Fibroblast of lung (primary cell): ENCODE measurements around the gene G0S2. TPM values are rescaled to one million over a fixed set of nuclear protein-coding genes. Genes with fewer than 3 reads are reported as not detected.

Source experiments
- DNase-seq, 2 donors: peaks; one replicate each; pipeline versions ENCODE4 v3.0.0 to v3.0.0-alpha.2; 2010; ENCODE audit warnings: low read depth in 2 of 2
- H2AFZ ChIP-seq: 2 replicates; pipeline ENCODE4 v1.5.1; 2012; ENCODE audit warnings: low read length, control low read depth, inconsistent platforms
- H3K27ac ChIP-seq: 2 replicates; pipeline ENCODE4 v1.5.1; 2011; ENCODE audit warnings: low read length, control low read depth; ENCODE audit not compliant: insufficient read depth
- H3K27me3 ChIP-seq: 2 replicates; pipeline ENCODE4 v1.5.1; 2011; ENCODE audit warnings: mild to moderate bottlenecking, low read length; ENCODE audit not compliant: control insufficient read depth, insufficient read depth
- H3K36me3 ChIP-seq: 2 replicates; pipeline ENCODE4 v1.5.1; 2011; ENCODE audit warnings: low read length; ENCODE audit not compliant: control insufficient read depth, insufficient read depth
- H3K4me1 ChIP-seq: 2 replicates; pipeline ENCODE4 v1.5.1; 2011; ENCODE audit warnings: low read length; ENCODE audit not compliant: control insufficient read depth, insufficient read depth; ENCODE audit errors: extremely low read depth
- H3K4me2 ChIP-seq: 2 replicates; pipeline ENCODE4 v1.5.1; 2011; ENCODE audit warnings: low read length, control low read depth; ENCODE audit not compliant: insufficient read depth; ENCODE audit errors: extremely low read depth
- H3K4me3 ChIP-seq, 4 experiments: fragments of 200-600 bp in 1 of 4; sonication (generic) in 1 of 4; replicated peaks in 1 of 4; 2 replicates each; pipeline ENCODE4 v1.5.1; 2011 to 2016; ENCODE audit warnings: low read length in 4 of 4, low read depth in 3 of 4, mild to moderate bottlenecking in 3 of 4, control low read depth in 2 of 4, inconsistent platforms in 1 of 4, mixed read lengths in 1 of 4; ENCODE audit not compliant: insufficient read depth in 1 of 4; ENCODE audit errors: control extremely low read depth in 1 of 4
- H3K79me2 ChIP-seq: 2 replicates; pipeline ENCODE4 v1.5.1; 2012; ENCODE audit warnings: mild to moderate bottlenecking, low read length, inconsistent platforms; ENCODE audit not compliant: control insufficient read depth, insufficient read depth
- H3K9ac ChIP-seq: 2 replicates; pipeline ENCODE4 v1.5.1; 2011; ENCODE audit warnings: mild to moderate bottlenecking, low read length, control low read depth; ENCODE audit not compliant: insufficient read depth
- H3K9me3 ChIP-seq: 2 replicates; pipeline ENCODE4 v1.5.1; 2012; ENCODE audit warnings: low read depth, low read length; ENCODE audit not compliant: control insufficient read depth, insufficient read depth
- H4K20me1 ChIP-seq: 2 replicates; pipeline ENCODE4 v1.5.1; 2011; ENCODE audit warnings: low read length; ENCODE audit not compliant: control insufficient read depth, insufficient read depth; ENCODE audit errors: extremely low read depth
- EZH2 ChIP-seq: IDR thresholded peaks from 2 replicates; pipeline ENCODE4 v1.5.1; 2012; ENCODE audit warnings: low read length, control low read depth, mild to moderate bottlenecking; ENCODE audit errors: missing control alignments
- polyA plus RNA-seq, 2 donors: library from polyadenylated mRNA; depleted of rRNA in 1 of 2; stranded (reverse) in 1 of 2; unstranded in 1 of 2; fragments of >200 nt; gene quantifications; 2 replicates each; pipeline ENCODE4 v1.2.1, GENCODE V29; 2011 to 2012; ENCODE audit warnings: missing spikeins in 1 of 2
- total RNA-seq: library from RNA; depleted of rRNA; stranded (reverse); fragments of >200 nt; gene quantifications from 2 replicates; pipeline ENCODE4 v1.2.1, GENCODE V29; 2014
- TF ChIP-seq, protein P1 (sequence below), 2 donors: IDR thresholded peaks in 1 of 2; conservative IDR thresholded peaks in 1 of 2; 1 replicate in 1 of 2; 2 replicates in 1 of 2; pipeline ENCODE4 v1.5.1; 2011 to 2012; ENCODE audit warnings: low read length in 2 of 2, control low read depth in 1 of 2, inconsistent platforms in 1 of 2, low read depth in 1 of 2, mild to moderate bottlenecking in 1 of 2

The G0S2 gene
- total and polyA plus RNA-seq, 2 donors (not counting 1 experiment from before 2014, with no cell fraction given), result 3.9 to 79.1 TPM

DNA sequence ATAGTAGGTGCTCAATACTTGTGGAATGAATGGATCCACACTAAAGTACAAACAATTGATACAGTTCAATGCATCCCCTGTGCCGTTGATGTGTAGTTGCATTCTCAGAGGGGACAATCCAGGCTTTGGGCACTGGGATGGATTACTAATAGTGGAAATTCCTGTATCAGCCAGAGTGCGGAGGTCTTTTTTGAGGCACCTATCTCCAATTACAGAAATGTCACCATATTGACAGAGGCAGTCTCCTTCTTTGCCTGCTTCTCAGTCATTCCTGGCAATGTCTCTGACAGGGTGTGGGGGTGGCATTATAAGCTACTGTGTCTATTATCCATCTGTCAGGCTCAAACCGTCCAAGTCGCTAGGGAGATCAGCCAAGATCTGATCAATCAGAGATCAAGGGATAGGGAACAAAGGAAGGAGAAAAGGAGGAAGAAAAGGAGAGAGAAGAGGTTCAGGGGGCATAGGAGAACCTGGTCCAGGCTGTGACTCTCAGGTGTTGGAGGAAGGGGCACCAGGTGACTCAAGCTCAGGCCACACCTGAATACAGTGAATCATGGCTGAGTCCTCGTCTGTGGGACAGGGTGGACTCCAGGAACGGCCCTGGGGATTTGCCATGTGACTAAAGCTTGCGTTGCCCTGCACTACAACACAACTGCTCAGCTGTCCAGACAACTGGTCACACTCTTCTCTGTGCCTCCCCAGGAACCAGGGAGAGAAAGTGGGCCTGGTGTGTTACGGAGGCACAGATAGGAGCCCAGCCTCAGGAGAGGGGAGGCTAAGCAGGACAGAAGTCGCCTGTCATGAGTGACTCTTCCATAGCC is 19.6 kb upstream of the G0S2 start:
- Histone ChIP-seq H3K4me3 (no peak overlapping the region), H4K20me1 (no peaks in the 10 kb centered on the region), H3K9ac (no peak overlapping the region), H3K9me3 (no peaks in the 10 kb centered on the region), H3K79me2 (no peaks in the 10 kb centered on the region), H2AFZ (no peak overlapping the region), H3K4me1 (peaks cover 10% of the 10 kb centered on the region), H3K27me3 (no peaks in the 10 kb centered on the region), H3K4me2 (no peak overlapping the region), H3K27ac (no peak overlapping the region), H3K36me3 (no peaks in the 10 kb centered on the region)
- no peak for DNase-seq
- no peak for TF ChIP-seq EZH2
- TF ChIP-seq, protein P1, sequence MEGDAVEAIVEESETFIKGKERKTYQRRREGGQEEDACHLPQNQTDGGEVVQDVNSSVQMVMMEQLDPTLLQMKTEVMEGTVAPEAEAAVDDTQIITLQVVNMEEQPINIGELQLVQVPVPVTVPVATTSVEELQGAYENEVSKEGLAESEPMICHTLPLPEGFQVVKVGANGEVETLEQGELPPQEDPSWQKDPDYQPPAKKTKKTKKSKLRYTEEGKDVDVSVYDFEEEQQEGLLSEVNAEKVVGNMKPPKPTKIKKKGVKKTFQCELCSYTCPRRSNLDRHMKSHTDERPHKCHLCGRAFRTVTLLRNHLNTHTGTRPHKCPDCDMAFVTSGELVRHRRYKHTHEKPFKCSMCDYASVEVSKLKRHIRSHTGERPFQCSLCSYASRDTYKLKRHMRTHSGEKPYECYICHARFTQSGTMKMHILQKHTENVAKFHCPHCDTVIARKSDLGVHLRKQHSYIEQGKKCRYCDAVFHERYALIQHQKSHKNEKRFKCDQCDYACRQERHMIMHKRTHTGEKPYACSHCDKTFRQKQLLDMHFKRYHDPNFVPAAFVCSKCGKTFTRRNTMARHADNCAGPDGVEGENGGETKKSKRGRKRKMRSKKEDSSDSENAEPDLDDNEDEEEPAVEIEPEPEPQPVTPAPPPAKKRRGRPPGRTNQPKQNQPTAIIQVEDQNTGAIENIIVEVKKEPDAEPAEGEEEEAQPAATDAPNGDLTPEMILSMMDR (conservative IDR thresholded peaks at IDR 0.05 in 1 of 2, IDR thresholded peaks at IDR 0.05 in 1 of 2; ENCODE audit: low read depth in 1 of 2, low read length in 2 of 2), result no peak

GRCh38 chr1:209657140-209657879 is 17.9 kb upstream of the G0S2 start:
- Histone ChIP-seq H3K4me3 (no peak overlapping the region), H3K27me3 (no peaks in the 10 kb centered on the region), H3K4me1 (peaks cover 2% of the 10 kb centered on the region), H3K79me2 (no peaks in the 10 kb centered on the region), H3K36me3 (no peaks in the 10 kb centered on the region), H3K9ac (no peak overlapping the region), H2AFZ (no peak overlapping the region), H3K9me3 (no peaks in the 10 kb centered on the region), H4K20me1 (no peaks in the 10 kb centered on the region), H3K27ac (no peak overlapping the region), H3K4me2 (no peak overlapping the region)
- no peak for DNase-seq
- TF ChIP-seq EZH2, result no peak
- TF ChIP-seq, protein P1 (conservative IDR thresholded peaks at IDR 0.05 in 1 of 2, IDR thresholded peaks at IDR 0.05 in 1 of 2; ENCODE audit: low read depth in 1 of 2, low read length in 2 of 2), result no peak

DNA sequence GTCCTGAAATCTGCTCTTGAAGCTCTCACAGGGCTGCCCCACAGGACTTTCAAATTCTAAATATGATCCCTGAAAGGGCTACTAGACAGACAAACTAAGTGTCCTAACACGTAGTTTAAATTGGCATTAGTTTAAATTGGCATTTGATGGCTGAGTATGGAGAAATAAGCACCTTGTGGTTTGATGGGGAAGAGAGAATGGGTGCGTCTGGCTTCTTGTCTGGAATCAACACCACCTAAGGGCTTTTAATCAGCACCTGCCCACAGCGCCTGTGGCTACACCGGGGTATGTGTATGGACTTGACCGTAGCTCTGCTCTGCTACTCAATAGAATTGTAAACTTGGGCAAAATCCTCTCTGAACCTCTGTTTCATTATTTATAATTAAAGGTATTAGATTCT is 17.3 kb upstream of the G0S2 start:
- TF ChIP-seq, protein P1 (conservative IDR thresholded peaks at IDR 0.05 in 1 of 2, IDR thresholded peaks at IDR 0.05 in 1 of 2; ENCODE audit: low read depth in 1 of 2, low read length in 2 of 2), result no peak
- TF ChIP-seq EZH2, result no peak
- H3K79me2 ChIP-seq, result no peaks in the 10 kb centered on the region
- no peak overlapping the region for H2AFZ ChIP-seq
- no peaks in the 10 kb centered on the region for H4K20me1 ChIP-seq
- no peak overlapping the region for H3K4me2 ChIP-seq
- no peak overlapping the region for H3K9ac ChIP-seq
- no peak for DNase-seq
- H3K27ac ChIP-seq, result no peak overlapping the region
- H3K9me3 ChIP-seq, result no peaks in the 10 kb centered on the region
- H3K36me3 ChIP-seq, result no peaks in the 10 kb centered on the region
- no peak overlapping the region for H3K4me3 ChIP-seq
- no peaks in the 10 kb centered on the region for H3K27me3 ChIP-seq
- H3K4me1 ChIP-seq, result peaks cover 2% of the 10 kb centered on the region
